Measurements from ENCODE around the gene MAP4K4.

- TF ChIP-seq CTCF (conservative IDR thresholded peaks at IDR 0.05; ENCODE audit: low read length), result no peak
- no peak for TF ChIP-seq EZH2phosphoT487 (IDR thresholded peaks at IDR 0.05; ENCODE audit: borderline replicate concordance, low read depth, low read length)
These were observed 33.9 kb downstream of the MAP4K4 start for GRCh38 chr2:101731221-101732054.
